ENCODE data around the gene SLC35F6.

SLC35F6 gene

DNA sequence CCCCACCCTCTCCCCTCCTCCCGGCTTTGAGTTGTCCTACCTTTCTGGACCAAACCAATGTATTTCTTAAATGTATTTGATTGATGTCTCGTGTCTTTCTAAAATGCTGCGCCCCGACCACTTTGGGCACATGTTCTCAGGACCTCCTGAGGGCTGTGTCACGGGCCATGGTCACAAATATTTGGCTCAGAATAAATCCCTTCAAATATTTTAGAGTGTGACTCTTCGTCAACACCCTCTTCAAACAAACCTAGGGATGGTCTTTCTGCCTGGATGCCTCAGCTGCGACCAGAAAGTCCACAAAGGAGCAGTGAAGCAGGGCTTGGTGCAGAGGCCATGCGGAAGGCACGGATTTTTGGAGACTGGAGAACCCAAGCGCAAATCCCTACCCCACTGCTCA, 1.1 kb upstream of the SLC35F6 start:
- TF ChIP-seq, protein P1, sequence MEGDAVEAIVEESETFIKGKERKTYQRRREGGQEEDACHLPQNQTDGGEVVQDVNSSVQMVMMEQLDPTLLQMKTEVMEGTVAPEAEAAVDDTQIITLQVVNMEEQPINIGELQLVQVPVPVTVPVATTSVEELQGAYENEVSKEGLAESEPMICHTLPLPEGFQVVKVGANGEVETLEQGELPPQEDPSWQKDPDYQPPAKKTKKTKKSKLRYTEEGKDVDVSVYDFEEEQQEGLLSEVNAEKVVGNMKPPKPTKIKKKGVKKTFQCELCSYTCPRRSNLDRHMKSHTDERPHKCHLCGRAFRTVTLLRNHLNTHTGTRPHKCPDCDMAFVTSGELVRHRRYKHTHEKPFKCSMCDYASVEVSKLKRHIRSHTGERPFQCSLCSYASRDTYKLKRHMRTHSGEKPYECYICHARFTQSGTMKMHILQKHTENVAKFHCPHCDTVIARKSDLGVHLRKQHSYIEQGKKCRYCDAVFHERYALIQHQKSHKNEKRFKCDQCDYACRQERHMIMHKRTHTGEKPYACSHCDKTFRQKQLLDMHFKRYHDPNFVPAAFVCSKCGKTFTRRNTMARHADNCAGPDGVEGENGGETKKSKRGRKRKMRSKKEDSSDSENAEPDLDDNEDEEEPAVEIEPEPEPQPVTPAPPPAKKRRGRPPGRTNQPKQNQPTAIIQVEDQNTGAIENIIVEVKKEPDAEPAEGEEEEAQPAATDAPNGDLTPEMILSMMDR (IDR thresholded peaks at IDR 0.05; ENCODE audit: control extremely low read depth, extremely low read depth, low read depth, missing control alignments), result no peak
- no peak for DNase-seq (ENCODE audit: extremely low spot score)
- ChIA-PET CTCF (interaction anchor here (0.9 kb wide), 1 partner anchor 17 kb away, joined by 3 read pairs; no protein-coding TSS in a partner anchor), POLR2A (no interaction called here)

DNA sequence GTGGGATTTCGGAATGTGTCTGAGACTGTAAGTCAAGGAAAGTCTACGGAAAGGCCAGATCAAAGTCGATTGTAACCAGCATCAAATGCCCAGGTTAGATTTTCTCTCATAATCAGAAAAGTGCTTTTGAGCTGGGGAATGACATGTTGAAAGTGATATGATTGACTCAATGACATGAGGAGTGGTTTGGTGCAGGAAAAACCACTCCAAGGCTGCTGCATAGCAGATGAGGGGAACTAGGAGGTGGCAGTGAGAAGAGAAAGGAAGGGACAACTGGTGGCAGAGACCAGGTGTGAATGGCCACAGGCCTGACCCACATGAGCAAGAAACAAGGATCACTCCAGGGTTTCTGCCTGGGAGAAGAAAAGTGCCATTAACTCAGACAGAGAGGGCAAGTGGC, 822 bp downstream of the SLC35F6 start:
- TF ChIP-seq, protein P1 (IDR thresholded peaks at IDR 0.05; ENCODE audit: control extremely low read depth, extremely low read depth, low read depth, missing control alignments), result no peak
- ChIA-PET POLR2A (no interaction called here), CTCF (interaction anchor here (0.7 to 1.0 kb wide), 2 partner anchors 13 to 19 kb away, joined by 3 read pairs; no protein-coding TSS in a partner anchor)
- DNase-seq (ENCODE audit: extremely low spot score), result no peak

DNA sequence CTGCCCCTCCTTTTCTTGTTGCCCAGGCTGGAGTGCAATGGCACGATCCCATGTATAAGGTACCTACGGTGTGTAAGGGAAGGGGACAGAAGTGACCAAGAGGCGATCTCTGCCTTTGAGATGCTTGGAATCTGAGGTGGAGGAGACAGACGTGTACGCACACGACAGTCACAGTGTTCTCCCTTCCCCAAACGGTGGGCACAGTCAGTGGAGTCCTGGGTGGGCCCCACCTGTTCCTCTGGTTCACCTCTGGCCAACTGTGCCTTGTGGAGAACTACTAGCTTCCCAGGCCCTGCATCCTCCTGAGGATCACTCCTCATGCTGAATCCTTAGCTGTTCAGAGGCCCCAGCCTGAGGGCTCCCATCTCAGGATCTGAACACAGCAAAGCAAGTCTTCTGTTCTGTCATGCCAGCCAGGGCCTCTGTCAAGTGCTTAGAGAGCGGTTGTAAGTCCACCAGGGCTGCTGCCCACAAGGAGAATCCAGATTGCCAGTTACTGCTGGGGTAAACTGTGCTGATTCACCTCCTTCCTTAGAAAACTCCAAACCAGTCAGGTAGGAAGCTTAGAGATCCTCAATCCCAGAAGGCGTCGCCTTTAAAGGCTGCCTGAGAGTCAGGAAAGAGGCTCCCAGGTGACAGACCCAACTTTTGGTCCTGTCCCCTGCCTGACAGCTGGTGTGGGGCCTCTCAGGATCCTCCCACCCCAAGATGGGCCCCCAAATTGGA, 1.6 kb downstream of the SLC35F6 start:
- CTCF ChIA-PET, result interaction anchor here (0.7 to 1.3 kb wide), 3 partner anchors 9 to 13 kb away, joined by 3 to 4 read pairs (median 3); no protein-coding TSS in a partner anchor
- TF ChIP-seq, protein P1 (IDR thresholded peaks at IDR 0.05; ENCODE audit: control extremely low read depth, extremely low read depth, low read depth, missing control alignments), result no peak
- POLR2A ChIA-PET, result no interaction called here

GRCh38 chr2:26767129-26767528, 3.0 kb downstream of the SLC35F6 start:
- DNase-seq (ENCODE audit: extremely low spot score), result no peak
- POLR2A ChIA-PET, result no interaction called here
- CTCF ChIA-PET, result no interaction called here
- TF ChIP-seq, protein P1 (IDR thresholded peaks at IDR 0.05; ENCODE audit: control extremely low read depth, extremely low read depth, low read depth, missing control alignments), result no peak

More for the DNA sequence above, 1.6 kb downstream of the SLC35F6 start:
- no peak for DNase-seq (ENCODE audit: extremely low spot score)

GRCh38 chr2:26767894-26768487, 3.9 kb downstream of the SLC35F6 start:
- DNase-seq (ENCODE audit: extremely low spot score), result no peak
- ChIA-PET POLR2A (no interaction called here), CTCF (interaction anchor here (1.3 to 5.2 kb wide), 2 partner anchors 22 kb away, joined by 3 to 22 read pairs; no protein-coding TSS in a partner anchor)
- TF ChIP-seq, protein P1 (IDR thresholded peaks at IDR 0.05; ENCODE audit: control extremely low read depth, extremely low read depth, low read depth, missing control alignments), result no peak

DNA sequence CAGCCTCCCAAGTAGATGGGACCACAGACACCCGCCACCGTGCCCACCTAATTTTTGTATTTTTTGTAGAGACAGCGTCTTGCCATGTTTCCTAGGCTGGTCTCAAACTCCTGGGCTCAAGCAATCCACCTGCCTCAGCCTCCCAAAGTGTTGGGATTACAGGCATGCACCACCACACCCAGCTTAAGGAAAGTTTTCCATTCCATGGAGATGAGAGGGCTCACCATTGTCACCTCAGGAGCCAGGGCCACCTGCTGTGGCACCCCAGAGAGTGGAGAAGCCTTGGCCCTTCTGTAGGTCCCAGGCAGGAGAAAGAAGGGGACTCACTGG, 4.6 kb downstream of the SLC35F6 start:
- POLR2A ChIA-PET, result no interaction called here
- DNase-seq (ENCODE audit: extremely low spot score), result no peak
- TF ChIP-seq, protein P1 (IDR thresholded peaks at IDR 0.05; ENCODE audit: control extremely low read depth, extremely low read depth, low read depth, missing control alignments), result no peak

More for the DNA sequence above, 4.6 kb downstream of the SLC35F6 start:
- CTCF ChIA-PET, result interaction anchor here (0.9 to 5.2 kb wide), 4 partner anchors 10 to 77 kb away, joined by 3 to 22 read pairs (median 3); no protein-coding TSS in a partner anchor

Data from GM10248 (cell line).